GM21515 (cell line): ENCODE measurements around the gene KCNS3.
A peak's percentile ranks its signal among the peaks of the same experiment; 100 is the strongest.

Experiments
- ATAC-seq: cut with Tn5 transposase; IDR thresholded peaks from one replicate; pipeline ENCODE4 v1.9.1; 2021; ENCODE audit not compliant: unreplicated experiment

The KCNS3 gene

GRCh38 chr2:17876590-17876989, 1.9 kb upstream of the KCNS3 start:
- ATAC-seq = no peak

- ATAC-seq = peak; percentile 36
Measured at GRCh38 chr2:17877811-17878280, 621 bp upstream of the KCNS3 start.

GRCh38 chr2:17879137-17879912, 858 bp downstream of the KCNS3 start:
- no peak for ATAC-seq

DNA sequence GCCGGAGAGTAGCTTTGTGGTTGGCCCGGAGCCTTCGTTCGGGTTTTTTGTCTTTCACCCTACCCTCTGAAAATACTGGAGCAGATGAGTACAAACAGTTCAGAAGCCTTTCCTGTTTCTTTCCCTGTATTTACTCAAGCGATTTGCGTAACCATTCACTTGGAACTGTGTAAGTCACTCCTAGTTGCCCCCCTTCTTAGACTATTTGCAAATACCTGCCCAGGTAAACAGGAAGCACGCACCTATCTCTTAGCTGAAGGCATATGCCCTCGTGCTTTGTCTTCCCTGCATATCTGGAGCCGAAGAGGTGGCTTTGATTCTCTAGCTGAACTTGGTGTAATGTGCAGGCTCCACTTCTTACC, 1.4 kb downstream of the KCNS3 start:
- ATAC-seq = no peak

DNA sequence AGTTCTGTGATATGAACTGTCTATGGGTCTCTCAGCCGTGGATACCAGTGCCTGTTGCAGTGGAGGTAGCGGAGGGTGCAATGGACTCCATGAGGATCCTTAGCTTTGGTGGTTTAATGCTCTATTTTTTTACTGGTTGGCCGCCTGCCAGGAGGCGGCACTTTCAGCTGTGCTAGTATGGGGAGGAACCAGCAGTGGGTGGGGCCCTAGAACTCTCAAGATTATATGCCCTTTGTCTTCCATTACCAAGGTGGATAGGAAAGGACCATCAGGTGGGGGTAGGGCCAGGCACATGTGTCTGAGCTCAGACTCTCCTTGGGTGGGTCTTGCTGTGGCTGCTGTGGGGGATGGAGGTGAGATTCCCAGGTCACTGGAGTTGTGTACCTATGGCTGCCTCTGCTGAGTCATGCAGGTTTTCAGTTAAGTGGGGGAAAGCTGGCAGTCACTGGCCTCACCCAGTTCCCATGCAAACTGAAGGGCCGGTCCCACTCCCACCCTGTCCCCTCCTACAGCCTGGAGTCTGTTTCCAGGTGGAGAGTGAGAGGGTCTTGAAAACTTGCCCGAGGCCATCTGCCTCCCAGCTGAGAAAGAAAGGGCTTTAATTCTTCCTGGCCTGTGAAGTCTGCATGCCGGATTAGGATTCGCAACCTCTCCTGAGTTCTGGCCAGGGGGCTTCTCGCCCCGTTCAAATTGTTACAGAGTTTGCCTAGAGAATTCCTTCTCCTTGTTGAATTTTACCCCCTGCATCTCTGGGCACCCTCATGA, 14.5 kb downstream of the KCNS3 start:
- ATAC-seq = no peak

- no peak for ATAC-seq
Measured at GRCh38 chr2:17894005-17894404, 15.5 kb downstream of the KCNS3 start.

DNA sequence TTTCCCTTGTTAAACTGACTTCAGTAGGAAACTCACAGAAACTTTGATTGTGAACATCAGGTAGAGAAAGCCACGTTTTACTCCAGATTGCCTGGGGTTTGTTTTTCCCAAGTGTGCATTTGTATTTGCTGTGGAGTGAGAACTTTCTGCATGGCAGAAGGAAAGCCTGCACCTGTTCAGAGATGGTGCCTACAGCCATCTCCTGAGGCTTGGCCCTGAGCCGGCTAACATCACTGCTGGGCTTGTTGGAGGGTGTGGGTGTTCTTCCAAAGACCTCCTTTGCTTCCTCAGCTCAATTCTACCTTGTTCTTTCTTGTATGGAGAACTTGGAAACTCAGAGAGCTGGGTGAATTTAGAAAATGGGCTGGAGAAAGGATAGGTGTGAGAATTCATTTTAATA, 16.1 kb downstream of the KCNS3 start:
- no peak for ATAC-seq

GRCh38 chr2:17899871-17900270, 21.4 kb downstream of the KCNS3 start:
- ATAC-seq = no peak

- ATAC-seq = no peak
Measured at GRCh38 chr2:17901246-17901645, 22.8 kb downstream of the KCNS3 start.

DNA sequence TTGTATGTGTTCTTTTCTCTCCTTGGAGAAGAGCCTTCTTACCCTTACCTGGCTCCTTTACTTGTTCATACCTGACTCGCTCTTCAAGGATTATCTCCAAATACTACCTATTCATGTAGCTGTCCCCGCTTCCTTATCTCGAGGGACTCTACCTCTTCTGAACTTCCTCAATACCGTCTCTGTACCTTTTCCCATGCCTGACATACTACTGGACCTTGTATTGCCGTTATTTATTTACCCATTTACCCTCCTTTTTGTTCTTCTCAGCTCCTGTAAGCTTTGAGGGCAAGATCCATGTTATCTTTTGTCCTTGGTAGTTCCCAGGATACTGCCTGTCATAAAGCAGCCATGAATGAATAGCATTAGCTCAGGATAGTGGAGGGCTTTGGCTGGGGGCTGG, 32.5 kb downstream of the KCNS3 start:
- no peak for ATAC-seq

- peak; percentile 12 for ATAC-seq
Measured at GRCh38 chr2:17911491-17912260, 33.2 kb downstream of the KCNS3 start.

GRCh38 chr2:17912266-17912691, 33.8 kb downstream of the KCNS3 start:
- ATAC-seq = peak; percentile 97

DNA sequence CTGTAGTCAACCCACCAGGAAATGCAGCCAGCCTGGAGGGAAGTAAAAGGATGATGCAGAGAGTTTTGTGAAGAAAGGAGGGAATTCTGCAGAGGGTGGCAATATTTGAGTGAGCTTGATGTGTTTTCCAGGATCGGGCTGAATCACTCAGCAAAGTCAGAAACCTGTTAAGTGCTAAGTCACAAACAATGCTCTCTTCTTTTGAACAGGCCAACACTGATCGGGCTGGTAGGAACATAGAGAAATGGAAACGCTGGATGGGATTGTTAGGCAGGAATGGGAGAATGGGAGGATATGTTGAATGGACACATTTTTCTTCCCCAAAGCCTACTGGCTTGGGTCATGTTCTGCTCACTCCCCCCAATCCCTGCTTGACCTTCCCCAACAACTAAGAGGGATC, 36.6 kb downstream of the KCNS3 start:
- ATAC-seq = no peak

GRCh38 chr2:17915811-17916518, 37.5 kb downstream of the KCNS3 start:
- ATAC-seq = no peak

- ATAC-seq = no peak
Measured at GRCh38 chr2:17916584-17916983, 38.1 kb downstream of the KCNS3 start.

DNA sequence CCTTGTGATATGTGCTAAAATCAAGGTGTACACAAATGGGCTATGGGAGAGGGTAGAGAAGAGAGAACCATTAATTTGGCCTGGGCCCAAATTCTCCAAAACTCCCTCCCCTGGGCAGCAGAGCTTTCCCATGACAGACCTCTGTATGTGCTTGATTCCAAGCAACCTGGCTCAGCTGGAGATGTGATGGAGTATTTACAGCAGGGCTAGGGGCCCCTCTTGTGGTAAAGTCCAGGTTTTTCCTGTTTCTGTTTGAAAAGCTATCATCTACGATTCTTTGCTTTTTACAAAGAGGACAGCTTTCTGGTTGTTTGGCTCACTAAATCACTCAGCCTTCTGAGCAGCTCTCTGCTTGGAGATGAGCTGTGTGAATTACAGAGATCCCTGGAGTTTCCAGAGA, 40.3 kb downstream of the KCNS3 start:
- ATAC-seq = no peak

DNA sequence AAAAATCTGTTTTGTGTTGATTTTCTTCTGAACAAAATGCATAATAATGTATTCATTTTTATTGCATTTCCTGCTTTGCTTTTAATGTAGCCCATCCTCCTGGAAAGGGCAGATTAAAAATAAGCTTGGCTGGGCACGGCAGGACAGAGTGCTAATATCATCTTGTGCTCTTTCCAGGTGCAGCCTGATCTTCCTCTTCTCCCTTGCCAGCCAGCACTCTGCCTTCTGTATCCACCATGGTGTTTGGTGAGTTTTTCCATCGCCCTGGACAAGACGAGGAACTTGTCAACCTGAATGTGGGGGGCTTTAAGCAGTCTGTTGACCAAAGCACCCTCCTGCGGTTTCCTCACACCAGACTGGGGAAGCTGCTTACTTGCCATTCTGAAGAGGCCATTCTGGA, 52.3 kb downstream of the KCNS3 start:
- no peak for ATAC-seq

GRCh38 chr2:17933256-17933655, 54.8 kb downstream of the KCNS3 start:
- ATAC-seq = no peak

- no peak for ATAC-seq
Measured at GRCh38 chr2:17934721-17935120, 56.3 kb downstream of the KCNS3 start.

DNA sequence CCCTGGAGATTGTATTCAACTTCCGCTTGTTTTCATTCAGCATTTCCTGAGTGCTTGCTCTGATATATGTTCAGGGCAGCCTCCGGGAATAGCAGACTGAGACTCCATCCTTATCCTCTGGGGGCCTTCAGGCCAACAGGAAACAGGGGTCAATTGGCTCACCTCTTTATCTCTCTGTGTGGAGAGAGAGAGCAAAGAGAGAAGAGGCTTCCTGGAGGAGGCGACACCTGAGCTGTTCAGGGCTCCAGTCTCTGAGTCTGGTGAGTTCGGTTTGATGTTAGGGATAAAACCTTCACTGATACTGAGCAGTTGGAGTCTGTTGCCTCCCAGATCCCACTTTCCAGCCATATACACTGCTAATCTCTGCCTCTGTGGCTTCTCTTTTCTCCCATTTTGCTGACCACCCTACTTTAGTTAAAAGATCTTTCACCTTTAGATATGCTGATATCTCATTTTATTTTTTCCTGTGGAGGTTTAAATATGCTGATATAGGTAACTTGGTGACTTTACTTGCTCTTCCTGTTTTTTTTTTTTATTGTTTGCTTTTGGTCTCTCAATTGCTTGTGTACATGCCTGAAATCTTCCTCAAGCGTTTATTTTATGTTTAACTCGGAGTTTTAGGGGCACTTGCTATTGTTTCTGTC, 56.9 kb downstream of the KCNS3 start:
- no peak for ATAC-seq

GRCh38 chr2:17936599-17936998, 58.1 kb downstream of the KCNS3 start:
- no peak for ATAC-seq
